GM12872 (cell line): ENCODE results near the gene DLL4.

Source experiments
- TF ChIP-seq, protein P1 (sequence below): IDR thresholded peaks from 3 replicates; pipeline ENCODE4 v1.5.1; 2011; ENCODE audit warnings: low read depth, mild to moderate bottlenecking, low read length, moderate library complexity; ENCODE audit not compliant: insufficient read depth

The DLL4 gene

GRCh38 chr15:40957581-40958051 is 28.5 kb downstream of the DLL4 start:
- TF ChIP-seq, protein P1, sequence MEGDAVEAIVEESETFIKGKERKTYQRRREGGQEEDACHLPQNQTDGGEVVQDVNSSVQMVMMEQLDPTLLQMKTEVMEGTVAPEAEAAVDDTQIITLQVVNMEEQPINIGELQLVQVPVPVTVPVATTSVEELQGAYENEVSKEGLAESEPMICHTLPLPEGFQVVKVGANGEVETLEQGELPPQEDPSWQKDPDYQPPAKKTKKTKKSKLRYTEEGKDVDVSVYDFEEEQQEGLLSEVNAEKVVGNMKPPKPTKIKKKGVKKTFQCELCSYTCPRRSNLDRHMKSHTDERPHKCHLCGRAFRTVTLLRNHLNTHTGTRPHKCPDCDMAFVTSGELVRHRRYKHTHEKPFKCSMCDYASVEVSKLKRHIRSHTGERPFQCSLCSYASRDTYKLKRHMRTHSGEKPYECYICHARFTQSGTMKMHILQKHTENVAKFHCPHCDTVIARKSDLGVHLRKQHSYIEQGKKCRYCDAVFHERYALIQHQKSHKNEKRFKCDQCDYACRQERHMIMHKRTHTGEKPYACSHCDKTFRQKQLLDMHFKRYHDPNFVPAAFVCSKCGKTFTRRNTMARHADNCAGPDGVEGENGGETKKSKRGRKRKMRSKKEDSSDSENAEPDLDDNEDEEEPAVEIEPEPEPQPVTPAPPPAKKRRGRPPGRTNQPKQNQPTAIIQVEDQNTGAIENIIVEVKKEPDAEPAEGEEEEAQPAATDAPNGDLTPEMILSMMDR: no peak

GRCh38 chr15:40958146-40958545 is 29.0 kb downstream of the DLL4 start:
- TF ChIP-seq, protein P1: no peak

DNA sequence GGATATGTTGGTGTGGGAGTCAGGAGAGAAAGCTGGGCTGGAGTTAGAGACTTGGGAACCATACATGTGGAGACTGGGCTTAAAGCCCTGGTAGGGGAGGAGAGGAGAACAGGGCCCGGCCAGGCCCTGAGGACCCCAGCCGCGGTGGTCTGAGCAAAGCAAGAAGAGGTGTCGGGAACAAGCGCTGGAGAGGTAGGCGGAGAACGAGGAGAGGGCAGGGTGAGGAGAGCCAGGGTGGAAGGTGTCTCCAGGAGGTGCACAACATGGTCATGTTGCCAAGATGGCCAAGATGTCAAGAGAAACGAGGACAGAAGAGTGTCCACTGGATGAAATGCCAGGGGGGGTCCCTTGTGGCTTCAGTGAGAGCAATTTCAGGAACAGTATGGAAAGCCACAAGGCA is 29.6 kb downstream of the DLL4 start:
- TF ChIP-seq, protein P1: no peak

DNA sequence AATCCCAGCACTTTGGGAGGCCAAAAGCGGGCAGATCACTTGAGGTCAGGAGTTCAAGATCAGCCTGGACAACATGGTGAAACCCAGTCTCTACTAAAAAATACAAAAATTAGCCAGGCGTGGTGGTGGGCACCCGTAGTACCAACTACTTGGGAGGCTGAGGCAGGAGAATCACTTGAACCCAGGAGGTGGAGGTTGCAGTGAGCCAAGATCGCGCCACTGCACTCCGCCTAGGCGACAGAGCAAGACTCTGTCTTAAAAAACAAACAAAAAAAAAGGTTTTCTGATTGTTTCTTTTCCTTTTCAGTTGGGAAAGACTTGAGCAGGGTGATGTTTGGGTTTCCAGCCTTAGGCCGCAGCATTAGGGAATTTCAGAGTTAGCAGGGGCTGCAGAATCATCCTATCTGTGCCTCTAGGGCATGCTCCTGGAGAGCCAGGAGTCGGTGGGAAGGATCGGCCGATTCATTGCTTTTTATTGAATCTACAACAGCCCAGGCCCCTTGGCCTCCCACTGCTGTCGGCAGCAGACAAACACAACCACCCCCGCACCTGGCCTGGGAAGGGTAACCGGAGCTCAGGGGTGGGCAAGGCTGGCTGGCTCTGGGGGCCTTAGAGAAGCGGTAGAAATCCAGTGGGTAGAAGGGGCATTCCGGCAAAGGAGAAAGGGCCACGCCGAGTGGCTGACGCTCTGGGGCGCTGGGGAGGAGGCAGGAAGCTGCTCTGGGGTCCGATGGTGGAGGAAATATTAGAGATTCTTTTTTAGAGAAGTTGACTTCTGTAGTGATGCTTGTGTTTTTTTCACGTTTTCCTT is 30.4 kb downstream of the DLL4 start:
- TF ChIP-seq, protein P1: no peak

GRCh38 chr15:40960151-40960885 is 31.2 kb downstream of the DLL4 start:
- TF ChIP-seq, protein P1: no peak

GRCh38 chr15:40960925-40961324 is 31.8 kb downstream of the DLL4 start:
- TF ChIP-seq, protein P1: no peak

DNA sequence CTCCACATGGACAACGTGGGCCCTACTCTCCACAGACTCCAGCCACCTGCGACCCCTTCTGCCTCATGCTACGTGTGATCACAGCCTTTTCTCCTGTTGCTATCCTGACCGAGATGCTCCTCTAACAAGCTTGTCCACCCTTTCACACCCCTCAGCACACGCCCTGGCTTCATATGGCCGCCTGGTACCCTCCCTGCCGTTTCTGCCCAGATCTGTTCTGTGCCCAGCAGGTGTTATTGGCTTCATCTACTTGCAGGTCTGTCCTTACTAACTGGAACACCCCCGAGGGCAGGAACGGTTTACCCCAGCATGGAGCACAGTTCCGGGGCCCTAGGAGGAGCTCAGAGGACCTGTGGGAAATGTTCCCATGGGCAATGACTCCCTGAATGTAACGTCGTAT is 34.1 kb downstream of the DLL4 start:
- TF ChIP-seq, protein P1: no peak
